CD4-positive, alpha-beta T cell treated with Interleukin-6 at 100 ng/mL for 8 hours (primary cell): ENCODE results near the gene MPHOSPH9.

Source experiments
- DNase-seq: peaks from one replicate; pipeline ENCODE4 v3.0.0-alpha.2; 2020; ENCODE audit warnings: mixed read lengths, low spot score

The MPHOSPH9 gene

GRCh38 chr12:123149088-123149487, 83.9 kb downstream of the MPHOSPH9 start:
- no peak for DNase-seq

GRCh38 chr12:123148655-123149054, 84.3 kb downstream of the MPHOSPH9 start:
- no peak for DNase-seq

GRCh38 chr12:123148223-123148622, 84.7 kb downstream of the MPHOSPH9 start:
- DNase-seq: no peak

GRCh38 chr12:123145211-123145610, 87.7 kb downstream of the MPHOSPH9 start:
- DNase-seq: no peak

- no peak for DNase-seq
Observed at GRCh38 chr12:123143736-123144461, 89.0 kb downstream of the MPHOSPH9 start.

- DNase-seq: no peak
Observed at GRCh38 chr12:123142921-123143735, 89.8 kb downstream of the MPHOSPH9 start.

GRCh38 chr12:123142518-123142840, 90.5 kb downstream of the MPHOSPH9 start:
- DNase-seq: no peak

GRCh38 chr12:123141615-123142517, 91.1 kb downstream of the MPHOSPH9 start:
- no peak for DNase-seq

- no peak for DNase-seq
Observed at GRCh38 chr12:123140676-123141614, 92.0 kb downstream of the MPHOSPH9 start.

- no peak for DNase-seq
Observed at GRCh38 chr12:123139926-123140675, 92.8 kb downstream of the MPHOSPH9 start.

GRCh38 chr12:123135688-123136087, 97.3 kb downstream of the MPHOSPH9 start:
- no peak for DNase-seq

- DNase-seq: no peak
Observed at GRCh38 chr12:123134826-123135225, 98.1 kb downstream of the MPHOSPH9 start.

GRCh38 chr12:123134271-123134671, 98.7 kb downstream of the MPHOSPH9 start:
- no peak for DNase-seq

GRCh38 chr12:123133701-123134100, 99.2 kb downstream of the MPHOSPH9 start:
- no peak for DNase-seq

- no peak for DNase-seq
Observed at GRCh38 chr12:123132951-123133619, 99.9 kb downstream of the MPHOSPH9 start.

- peak; percentile 49 for DNase-seq
Observed at GRCh38 chr12:123131879-123132402, 101.0 kb downstream of the MPHOSPH9 start.

- no peak for DNase-seq
Observed at GRCh38 chr12:123131291-123131832, 101.6 kb downstream of the MPHOSPH9 start.

GRCh38 chr12:123129621-123130020, 103.3 kb downstream of the MPHOSPH9 start:
- DNase-seq: no peak

- no peak for DNase-seq
Observed at GRCh38 chr12:123127182-123127495, 105.8 kb downstream of the MPHOSPH9 start.
